SJSA1 (cell line): ENCODE measurements around the gene C16orf86. TPM values are rescaled to one million over a fixed set of nuclear protein-coding genes. Genes with fewer than 3 reads are reported as not detected.

Experiments
- DNase-seq, 2 experiments: peaks; one replicate each; pipeline ENCODE4 v3.0.0-alpha.2; 2015 to 2020; ENCODE audit warnings: low spot score in 2 of 2, low read depth in 1 of 2
- H3K27ac ChIP-seq: fragments of 250-450 bp; sonication (Bioruptor Pico); 2 replicates; pipeline ENCODE4 v1.5.1; 2020; ENCODE audit warnings: mild to moderate bottlenecking, moderate library complexity
- H3K27me3 ChIP-seq: fragments of 250-450 bp; sonication (Bioruptor Pico); replicated peaks from 2 replicates; pipeline ENCODE4 v1.5.1; 2020; ENCODE audit warnings: mild to moderate bottlenecking, moderate library complexity
- H3K36me3 ChIP-seq: fragments of 250-450 bp; sonication (Bioruptor Pico); 2 replicates; pipeline ENCODE4 v1.5.1; 2020; ENCODE audit warnings: mild to moderate bottlenecking
- H3K4me1 ChIP-seq: fragments of 250-450 bp; sonication (Bioruptor Pico); replicated peaks from 2 replicates; pipeline ENCODE4 v1.6.1; 2021; ENCODE audit warnings: mild to moderate bottlenecking
- H3K4me3 ChIP-seq: fragments of 250-450 bp; sonication (Bioruptor Pico); 2 replicates; pipeline ENCODE4 v1.5.1; 2020; ENCODE audit warnings: mild to moderate bottlenecking
- H3K9me3 ChIP-seq: fragments of 250-450 bp; sonication (Bioruptor Pico); replicated peaks from 2 replicates; pipeline ENCODE4 v1.5.1; 2020; ENCODE audit warnings: mild to moderate bottlenecking
- total RNA-seq: library from RNA; depleted of rRNA; stranded (reverse); fragments of >200 nt; shearing (Covaris generic); gene quantifications from 2 replicates; pipeline ENCODE4 v1.2.3, GENCODE V29; 2014; rRNA removed

Gene C16orf86
- total RNA-seq, 1 experiment from 2014 or later, result 0.32 TPM

DNA sequence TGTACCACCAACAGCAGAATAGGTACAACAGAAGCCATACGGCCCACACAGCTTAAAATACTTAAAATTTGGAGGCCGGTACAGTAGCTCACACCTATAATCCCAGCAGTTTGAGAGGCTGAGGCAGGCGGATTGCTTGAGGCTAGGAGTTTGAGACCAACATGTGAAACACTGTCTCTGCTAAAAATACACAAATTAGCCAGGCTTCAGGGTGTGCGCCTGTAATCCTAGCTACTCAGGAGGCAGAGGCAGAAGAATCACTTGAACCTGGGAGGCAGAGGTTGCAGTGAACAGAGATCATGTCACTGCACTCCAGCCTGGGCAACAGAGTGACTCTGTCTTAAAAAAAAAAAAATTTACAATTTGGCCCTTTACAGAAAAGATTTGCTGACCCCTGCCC lies 35.5 kb downstream of the C16orf86 start:
- H3K9me3 ChIP-seq, result peaks cover 12% of the 10 kb centered on the region
- DNase-seq, result no peak

DNA sequence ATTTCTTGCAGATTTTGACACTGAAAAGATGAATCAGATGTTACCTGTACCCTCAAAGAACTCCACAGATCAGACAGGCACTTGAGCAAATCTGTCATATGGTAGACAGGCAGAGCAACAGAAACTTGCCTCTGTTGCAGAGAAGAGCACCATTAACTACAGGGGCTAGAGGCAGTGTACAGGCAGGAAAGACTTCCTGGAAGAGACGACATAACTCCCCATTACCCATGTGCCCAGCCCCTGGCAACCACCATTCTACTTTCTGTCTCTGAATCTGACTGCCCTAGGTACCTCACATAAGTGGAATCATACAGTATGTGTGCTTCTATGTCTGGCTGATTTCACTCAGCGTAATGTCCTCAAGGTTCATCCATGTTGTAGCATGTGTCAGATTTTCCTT lies 37.0 kb downstream of the C16orf86 start:
- H3K9me3 ChIP-seq, result peaks cover 12% of the 10 kb centered on the region
- H3K4me1 ChIP-seq, result no peaks in the 10 kb centered on the region
- H3K27ac ChIP-seq, result no peak overlapping the region
- no peaks in the 10 kb centered on the region for H3K27me3 ChIP-seq
- peaks cover 7% of the 10 kb centered on the region; the same call in 1 of the 2 replicates for H3K36me3 ChIP-seq
- DNase-seq, result no peak
- H3K4me3 ChIP-seq, result no peak overlapping the region

More for the DNA sequence above, 35.5 kb downstream of the C16orf86 start:
- H3K36me3 ChIP-seq, result peaks cover 10% of the 10 kb centered on the region; the same call in 1 of the 2 replicates
- no peak overlapping the region for H3K27ac ChIP-seq
- H3K4me3 ChIP-seq, result no peak overlapping the region
- H3K4me1 ChIP-seq, result no peaks in the 10 kb centered on the region
- H3K27me3 ChIP-seq, result no peaks in the 10 kb centered on the region

DNA sequence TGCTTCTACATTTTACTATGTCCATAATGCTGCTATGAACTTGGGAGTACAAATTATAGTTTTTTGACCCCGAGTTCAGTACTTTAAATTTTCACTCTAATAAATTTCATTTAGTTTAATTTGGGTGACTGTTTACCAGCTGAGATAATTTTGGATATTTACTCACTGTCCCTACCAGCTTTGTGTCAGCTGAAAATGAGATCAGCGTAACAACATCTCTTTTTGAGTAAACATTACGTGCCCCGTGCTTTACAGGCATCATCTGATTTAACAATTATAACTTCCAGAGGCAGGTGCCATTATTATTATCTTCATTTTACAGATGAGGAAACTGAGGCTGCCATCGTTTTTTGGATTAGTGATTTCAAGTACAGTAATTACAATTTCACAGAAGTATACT lies 37.5 kb downstream of the C16orf86 start:
- H3K4me1 ChIP-seq, result no peaks in the 10 kb centered on the region
- H3K4me3 ChIP-seq, result no peak overlapping the region
- H3K27ac ChIP-seq, result no peak overlapping the region
- H3K27me3 ChIP-seq, result no peaks in the 10 kb centered on the region
- no peak for DNase-seq
- H3K9me3 ChIP-seq, result peaks cover 8% of the 10 kb centered on the region
- peaks cover 3% of the 10 kb centered on the region; the same call in 1 of the 2 replicates for H3K36me3 ChIP-seq

DNA sequence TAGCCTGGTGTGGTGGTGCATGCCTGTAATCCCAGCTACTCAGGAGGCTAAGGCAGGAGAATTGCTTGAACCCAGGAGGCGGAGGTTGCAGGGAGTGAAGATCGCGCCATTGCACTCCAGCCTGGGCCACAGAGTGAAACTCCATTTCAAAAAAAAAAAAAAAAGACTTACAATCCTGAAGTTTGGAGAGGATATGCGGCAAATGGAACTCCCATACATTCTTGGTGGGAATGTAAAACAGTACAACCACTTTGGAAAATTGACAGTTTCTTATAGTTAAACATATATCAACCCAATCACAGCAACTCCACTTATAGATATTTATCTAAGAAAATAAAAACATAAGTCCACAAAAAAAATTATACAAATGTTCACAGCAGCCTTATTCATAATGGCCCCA lies 40.6 kb downstream of the C16orf86 start:
- Histone ChIP-seq H3K27me3 (no peaks in the 10 kb centered on the region), H3K4me1 (no peaks in the 10 kb centered on the region), H3K36me3 (0 out of 2 replicates have a peak, but pooled peaks cover 2% of the 10 kb centered on the region), H3K9me3 (no peaks in the 10 kb centered on the region), H3K4me3 (no peak overlapping the region), H3K27ac (no peak overlapping the region)
- no peak for DNase-seq

DNA sequence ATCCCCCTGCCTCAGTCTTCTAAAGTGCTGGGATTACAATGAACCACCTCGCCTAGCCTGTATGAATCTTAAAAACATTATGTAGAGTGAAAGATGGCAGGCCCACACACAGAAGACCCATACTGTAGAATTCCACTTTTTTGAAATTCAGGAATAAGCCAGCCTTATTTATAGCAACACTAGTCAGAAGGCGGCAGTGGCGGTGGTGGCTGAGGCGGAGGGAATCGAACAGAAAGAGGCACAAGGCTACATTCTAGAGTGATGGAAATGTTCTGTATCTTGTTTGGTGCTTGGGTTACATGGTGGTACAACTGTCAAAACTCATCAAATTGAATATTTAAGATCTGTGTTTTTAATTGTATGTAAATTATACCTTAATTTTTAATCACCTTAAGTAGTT lies 41.2 kb downstream of the C16orf86 start:
- DNase-seq, result no peak
- no peak overlapping the region for H3K27ac ChIP-seq
- no peaks in the 10 kb centered on the region for H3K27me3 ChIP-seq
- H3K4me3 ChIP-seq, result no peak overlapping the region
- H3K9me3 ChIP-seq, result no peaks in the 10 kb centered on the region
- 0 out of 2 replicates have a peak, but pooled peaks cover 2% of the 10 kb centered on the region for H3K36me3 ChIP-seq
- H3K4me1 ChIP-seq, result no peaks in the 10 kb centered on the region

DNA sequence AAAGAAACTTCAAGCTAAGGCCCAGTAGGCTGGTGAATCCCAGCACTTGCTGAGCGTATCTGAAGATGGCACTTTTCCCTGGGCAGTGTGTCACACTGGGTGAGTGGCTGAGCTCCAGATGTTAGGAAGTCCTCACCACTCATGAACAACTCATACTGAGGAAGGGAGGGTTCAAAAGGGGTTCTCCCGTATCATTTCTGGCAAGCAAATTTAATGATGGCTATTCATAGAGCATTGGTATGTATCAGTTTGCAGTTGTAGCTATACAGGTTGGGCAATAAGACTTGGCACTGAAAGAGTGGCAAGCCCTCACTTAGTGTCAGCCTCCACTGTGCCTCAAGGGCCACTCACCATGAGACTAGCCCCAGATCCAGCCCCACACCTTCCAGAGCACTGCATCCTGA lies 41.8 kb downstream of the C16orf86 start:
- H3K4me1 ChIP-seq, result no peaks in the 10 kb centered on the region
- no peak for DNase-seq
- no peaks in the 10 kb centered on the region for H3K27me3 ChIP-seq
- H3K27ac ChIP-seq, result no peak overlapping the region
- no peak overlapping the region for H3K4me3 ChIP-seq
- no peaks in the 10 kb centered on the region for H3K9me3 ChIP-seq
- H3K36me3 ChIP-seq, result 0 out of 2 replicates have a peak, but pooled peaks cover 2% of the 10 kb centered on the region

DNA sequence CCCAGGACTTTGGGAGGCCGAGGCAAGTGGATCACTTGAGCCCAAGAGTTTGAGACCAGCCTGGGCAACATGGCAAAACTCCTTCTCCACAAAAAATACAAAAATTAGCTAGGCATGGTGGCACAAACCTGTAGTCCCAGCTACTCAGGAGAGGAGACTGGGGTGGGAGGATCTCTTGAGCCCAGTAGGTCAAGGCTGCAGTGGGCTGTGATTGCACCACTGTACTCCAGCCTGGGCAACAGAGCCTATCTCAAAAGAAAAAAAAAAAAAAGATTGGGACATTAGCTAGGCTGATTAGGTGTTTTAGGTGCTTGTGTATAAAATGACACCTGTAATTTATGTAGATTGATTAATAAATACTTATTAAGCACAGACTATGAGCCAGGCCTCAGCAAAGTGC lies 42.4 kb downstream of the C16orf86 start:
- 0 out of 2 replicates have a peak, but pooled peaks cover 2% of the 10 kb centered on the region for H3K36me3 ChIP-seq
- H3K4me3 ChIP-seq, result no peak overlapping the region
- no peak overlapping the region for H3K27ac ChIP-seq
- no peak for DNase-seq
- no peaks in the 10 kb centered on the region for H3K4me1 ChIP-seq
- no peaks in the 10 kb centered on the region for H3K27me3 ChIP-seq
- H3K9me3 ChIP-seq, result no peaks in the 10 kb centered on the region

DNA sequence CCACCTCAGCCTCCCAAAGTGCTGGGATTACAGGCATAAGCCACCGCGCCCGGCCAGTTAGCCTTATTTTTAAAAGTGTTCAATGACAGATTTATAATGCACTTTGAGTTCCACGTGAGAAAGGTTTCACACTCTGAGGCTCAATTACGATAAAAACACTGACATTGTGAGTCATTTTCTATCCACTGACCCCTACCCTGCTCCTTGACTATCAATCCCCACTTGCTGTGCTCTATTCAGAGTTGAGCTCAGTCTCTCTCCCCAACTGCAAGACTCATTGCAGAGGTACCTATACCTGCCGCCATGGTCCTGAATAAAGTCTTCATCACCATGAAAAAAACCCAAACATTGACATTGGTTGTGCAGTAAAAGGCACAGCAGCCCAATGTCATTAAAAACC lies 44.0 kb downstream of the C16orf86 start:
- H3K27me3 ChIP-seq, result no peaks in the 10 kb centered on the region
- no peak for DNase-seq
- no peak overlapping the region for H3K4me3 ChIP-seq
- 0 out of 2 replicates have a peak, but pooled peaks cover 2% of the 10 kb centered on the region for H3K36me3 ChIP-seq
- no peaks in the 10 kb centered on the region for H3K4me1 ChIP-seq
- no peaks in the 10 kb centered on the region for H3K9me3 ChIP-seq
- no peak overlapping the region for H3K27ac ChIP-seq

DNA sequence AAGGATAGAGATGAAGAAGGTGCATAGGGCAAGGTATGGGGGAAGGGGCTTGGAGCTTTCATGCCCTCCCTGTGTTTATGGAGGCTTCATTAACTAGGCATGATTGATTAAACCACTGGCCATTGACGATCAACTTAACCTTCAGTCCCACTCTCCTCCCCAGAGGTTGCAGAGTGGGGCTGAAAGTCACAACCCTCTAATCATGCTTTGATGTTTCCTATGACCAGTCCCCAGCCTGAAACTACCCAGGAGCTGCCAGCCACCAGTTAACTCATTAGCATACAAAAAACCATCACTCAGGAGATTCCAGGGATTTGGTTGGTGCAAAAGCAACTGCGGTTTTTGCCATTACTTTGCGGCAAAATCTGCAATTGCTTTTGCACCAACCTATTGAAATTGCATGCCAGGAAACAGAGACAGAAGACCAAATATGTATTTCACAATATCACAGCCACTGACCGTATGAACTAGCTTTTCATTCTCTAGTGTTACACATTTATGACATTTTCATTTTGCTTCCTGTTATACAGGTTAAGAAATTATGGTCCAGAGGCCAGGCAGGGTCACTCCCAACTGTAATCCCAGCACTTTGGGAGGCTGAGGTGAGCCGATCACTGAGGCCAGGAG lies 47.1 kb downstream of the C16orf86 start:
- peaks cover 9% of the 10 kb centered on the region for H3K4me1 ChIP-seq
- H3K4me3 ChIP-seq, result no peak overlapping the region
- no peak for DNase-seq
- H3K36me3 ChIP-seq, result peaks cover 2% of the 10 kb centered on the region; the same call in 1 of the 2 replicates
- no peak overlapping the region for H3K27ac ChIP-seq
- H3K9me3 ChIP-seq, result no peaks in the 10 kb centered on the region
- no peaks in the 10 kb centered on the region for H3K27me3 ChIP-seq

DNA sequence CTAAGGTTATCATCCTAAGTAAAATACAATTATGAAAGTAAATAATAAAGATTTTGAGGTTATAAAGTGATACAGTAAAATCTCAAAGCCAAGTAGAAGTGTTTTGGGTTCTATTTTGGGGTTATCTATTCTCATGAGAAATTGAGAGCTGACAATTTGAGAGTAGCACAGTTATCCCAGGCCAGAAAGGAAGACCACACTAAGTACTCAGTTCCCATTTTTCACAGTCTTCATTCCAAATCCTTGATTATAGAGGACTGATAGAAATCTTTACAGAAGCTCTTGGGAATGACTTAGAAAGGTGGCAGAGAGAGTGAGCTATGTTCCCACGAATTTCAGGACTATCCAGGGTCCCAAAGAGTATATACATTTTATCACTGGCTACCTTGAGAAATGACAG lies 47.9 kb downstream of the C16orf86 start:
- no peak overlapping the region for H3K4me3 ChIP-seq
- H3K27ac ChIP-seq, result no peak overlapping the region
- H3K4me1 ChIP-seq, result peaks cover 9% of the 10 kb centered on the region
- H3K27me3 ChIP-seq, result no peaks in the 10 kb centered on the region
- H3K9me3 ChIP-seq, result no peaks in the 10 kb centered on the region
- peaks cover 6% of the 10 kb centered on the region; the same call in 1 of the 2 replicates for H3K36me3 ChIP-seq
- no peak for DNase-seq

DNA sequence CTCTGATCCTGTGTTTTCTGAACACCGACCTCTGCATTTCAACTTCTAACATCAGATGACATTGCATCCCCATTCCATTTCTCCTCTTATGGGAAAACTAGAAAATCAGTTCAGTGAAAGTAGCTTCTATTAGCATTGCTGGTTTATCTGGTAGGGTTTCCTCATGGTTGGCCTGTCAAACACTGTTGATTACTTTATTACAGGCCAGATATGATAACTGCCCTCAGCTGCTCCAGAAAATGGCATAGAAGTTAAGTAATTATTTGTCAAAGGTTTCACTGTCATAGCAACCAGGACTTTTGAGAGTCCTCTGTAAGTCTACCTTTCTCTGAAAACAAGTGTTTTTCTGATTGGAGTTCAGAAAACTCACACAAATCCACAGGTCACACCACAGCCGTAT lies 49.5 kb downstream of the C16orf86 start:
- Histone ChIP-seq H3K4me3 (no peak overlapping the region), H3K27ac (no peak overlapping the region), H3K4me1 (peaks cover 16% of the 10 kb centered on the region), H3K36me3 (peaks cover 4% of the 10 kb centered on the region; the same call in 1 of the 2 replicates), H3K27me3 (no peaks in the 10 kb centered on the region), H3K9me3 (no peaks in the 10 kb centered on the region)
- DNase-seq, result no peak

Other genes with a start within 250 kb of the C16orf86 start
- not detected in 2 replicates for gene HSD11B2, start 235.7 kb upstream of the C16orf86 start, total RNA-seq
- gene ATP6V0D1, start 185.7 kb upstream of the C16orf86 start, total RNA-seq, result 80.5 and 83.5 TPM in 2 replicates
- gene AGRP, start 183.3 kb upstream of the C16orf86 start, total RNA-seq, result not detected in 2 replicates
- gene RIPOR1, start 138.0 kb upstream of the C16orf86 start, total RNA-seq, result 20.1 and 24.8 TPM in 2 replicates
- 26.6 and 39.1 TPM in 2 replicates for gene CTCF, start 104.3 kb upstream of the C16orf86 start, total RNA-seq
- gene CARMIL2, start 21.7 kb upstream of the C16orf86 start, total RNA-seq, result 5.2 and 7.6 TPM in 2 replicates
- gene ACD, start 6.6 kb upstream of the C16orf86 start, total RNA-seq, result 22.6 and 33.0 TPM in 2 replicates
- gene PARD6A, start 5.9 kb upstream of the C16orf86 start, total RNA-seq, result 0.26 TPM in 1 of 2 replicates, not detected in the other
- gene ENKD1, start 64 bp upstream of the C16orf86 start, total RNA-seq, result 5.1 TPM in 2 replicates
- gene GFOD2, start 52.5 kb downstream of the C16orf86 start, total RNA-seq, result 13.5 and 19.7 TPM in 2 replicates
- gene RANBP10, start 139.7 kb downstream of the C16orf86 start, total RNA-seq, result 3.5 and 3.9 TPM in 2 replicates
- 0.03 and 1.00 TPM in 2 replicates for gene TSNAXIP1, start 140.1 kb downstream of the C16orf86 start, total RNA-seq
- gene THAP11, start 175.5 kb downstream of the C16orf86 start, total RNA-seq, result 45.2 and 50.7 TPM in 2 replicates
- gene NUTF2, start 180.1 kb downstream of the C16orf86 start, total RNA-seq, result 39.3 and 101 TPM in 2 replicates
- gene CENPT, start 180.9 kb downstream of the C16orf86 start, total RNA-seq, result 22.4 and 31.9 TPM in 2 replicates
- gene EDC4, start 206.2 kb downstream of the C16orf86 start, total RNA-seq, result 52.2 and 76.1 TPM in 2 replicates
- not detected in 2 replicates for gene NRN1L, start 218.1 kb downstream of the C16orf86 start, total RNA-seq
- 6.4 and 10.6 TPM in 2 replicates for gene PSKH1, start 226.4 kb downstream of the C16orf86 start, total RNA-seq